ENCODE data around the gene RAG1.

GRCh38 chr11:36565031-36565610, 2.7 kb upstream of the RAG1 start:
- TF ChIP-seq CTCF (IDR thresholded peaks at IDR 0.05; ENCODE audit: low read depth, low read length) (no peak), EZH2phosphoT487 (IDR thresholded peaks at IDR 0.05; ENCODE audit: low read depth) (no peak)

Data from OCI-LY3 (cell line).